HUES6 (cell line): Measurements from ENCODE around the gene NT5C3A.
"Not testable (repeated sequence)": the region's sequence is repeated elsewhere in the genome, so short reads cannot be mapped to it uniquely, and the experiment has no call there.

Source experiments
- H3K27ac ChIP-seq: 2 replicates; pipeline ENCODE4 v1.7.0; 2013; ENCODE audit warnings: low read depth, mild to moderate bottlenecking, low read length, inconsistent platforms
- H3K27me3 ChIP-seq: 2 replicates; pipeline ENCODE4 v1.6.1; 2013; ENCODE audit warnings: low read length; ENCODE audit not compliant: control insufficient read depth, insufficient read depth
- H3K36me3 ChIP-seq: 2 replicates; pipeline ENCODE4 v1.6.1; 2013; ENCODE audit warnings: low read length; ENCODE audit not compliant: control insufficient read depth, insufficient read depth
- H3K4me1 ChIP-seq: 2 replicates; pipeline ENCODE4 v1.6.1; 2013; ENCODE audit warnings: low read length; ENCODE audit not compliant: control insufficient read depth, insufficient read depth
- H3K4me3 ChIP-seq: 2 replicates; pipeline ENCODE4 v1.5.1; 2013; ENCODE audit warnings: low read depth, low read length
- H3K9ac ChIP-seq: one replicate; pipeline ENCODE4 v1.6.1; 2013; ENCODE audit warnings: mild to moderate bottlenecking, low read length
- H3K9me3 ChIP-seq: 2 replicates; pipeline ENCODE4 v1.6.1; 2013; ENCODE audit warnings: low read depth, low read length; ENCODE audit not compliant: control insufficient read depth, insufficient read depth

Gene NT5C3A

GRCh38 chr7:33094745-33095275 lies 32.2 kb upstream of the NT5C3A start:
- H3K27me3 ChIP-seq, H3K27ac ChIP-seq, H3K4me1 ChIP-seq, H3K9me3 ChIP-seq, H3K9ac ChIP-seq, H3K4me3 ChIP-seq: not testable (repeated sequence)
- peaks cover 59% of the 10 kb centered on the region for H3K36me3 ChIP-seq

GRCh38 chr7:33093266-33093665 lies 30.7 kb upstream of the NT5C3A start:
- Histone ChIP-seq H3K36me3 (peaks cover 45% of the 10 kb centered on the region), H3K27ac (no peak overlapping the region), H3K27me3 (no peaks in the 10 kb centered on the region), H3K4me1 (no peaks in the 10 kb centered on the region), H3K9me3 (no peaks in the 10 kb centered on the region), H3K9ac (no peak overlapping the region), H3K4me3 (no peak overlapping the region)

DNA sequence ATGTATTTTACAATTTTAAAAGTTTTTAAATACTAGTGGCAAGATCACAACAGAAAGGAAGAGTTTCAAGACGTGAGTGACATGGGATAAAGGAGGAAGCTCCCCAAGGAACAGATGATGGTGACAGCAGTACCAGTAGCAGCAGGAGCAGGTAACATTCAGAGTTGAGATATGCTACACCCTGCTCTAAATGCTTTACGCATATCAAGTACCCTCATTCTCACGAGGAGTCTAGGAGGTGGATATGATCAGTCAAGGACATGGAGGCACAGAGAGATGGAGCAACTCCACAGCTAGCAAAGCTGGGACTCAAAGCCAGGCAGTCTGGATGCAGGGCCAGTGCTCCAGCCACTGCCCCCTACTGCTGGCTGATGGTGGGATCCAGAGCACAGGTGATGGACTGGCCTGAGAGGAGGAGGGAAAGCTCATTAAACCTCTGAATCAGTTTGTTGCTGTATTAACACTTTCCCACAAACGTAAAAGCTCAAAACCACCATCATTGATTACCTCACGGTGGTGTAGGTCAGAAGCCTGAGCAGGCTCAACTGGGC lies 29.1 kb upstream of the NT5C3A start:
- no peaks in the 10 kb centered on the region for H3K9me3 ChIP-seq
- H3K36me3 ChIP-seq: peaks cover 32% of the 10 kb centered on the region
- H3K4me1 ChIP-seq: no peaks in the 10 kb centered on the region
- no peak overlapping the region for H3K9ac ChIP-seq
- H3K4me3 ChIP-seq: no peak overlapping the region
- H3K27ac ChIP-seq: no peak overlapping the region
- H3K27me3 ChIP-seq: no peaks in the 10 kb centered on the region

GRCh38 chr7:33091111-33091531 lies 28.5 kb upstream of the NT5C3A start:
- no peaks in the 10 kb centered on the region for H3K9me3 ChIP-seq
- H3K4me3 ChIP-seq: no peak overlapping the region
- peaks cover 26% of the 10 kb centered on the region for H3K36me3 ChIP-seq
- H3K27me3 ChIP-seq: no peaks in the 10 kb centered on the region
- no peaks in the 10 kb centered on the region for H3K4me1 ChIP-seq
- H3K9ac ChIP-seq: no peak overlapping the region
- no peak overlapping the region for H3K27ac ChIP-seq

- Histone ChIP-seq H3K27me3 (no peaks in the 10 kb centered on the region), H3K36me3 (peaks cover 9% of the 10 kb centered on the region), H3K4me1 (no peaks in the 10 kb centered on the region), H3K27ac (no peak overlapping the region), H3K9ac (no peak overlapping the region), H3K4me3 (no peak overlapping the region), H3K9me3 (no peaks in the 10 kb centered on the region)
These were observed 26.6 kb upstream of the NT5C3A start for GRCh38 chr7:33089142-33089541.

DNA sequence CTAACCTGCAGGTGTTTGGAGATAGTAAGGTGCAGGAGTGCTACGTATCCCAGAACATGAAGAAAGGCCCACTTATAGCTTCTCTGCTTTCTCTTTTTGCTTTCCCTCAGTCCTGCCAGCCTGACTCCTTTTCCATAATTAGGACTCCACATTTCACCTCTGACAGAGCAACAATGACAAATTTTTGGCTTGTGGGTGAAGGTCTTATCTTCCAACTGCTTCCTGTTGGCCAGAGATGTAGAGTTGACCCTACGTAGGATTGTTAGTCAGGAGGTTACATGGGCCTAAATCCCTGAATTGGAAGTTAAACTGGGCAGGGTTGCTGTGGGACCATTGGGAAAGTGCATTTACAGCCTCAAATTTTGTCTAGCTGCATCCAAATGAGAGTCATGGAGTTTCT lies 25.3 kb upstream of the NT5C3A start:
- Histone ChIP-seq H3K27ac (no peak overlapping the region), H3K9me3 (no peaks in the 10 kb centered on the region), H3K36me3 (no peaks in the 10 kb centered on the region), H3K4me1 (no peaks in the 10 kb centered on the region), H3K4me3 (no peak overlapping the region), H3K9ac (no peak overlapping the region), H3K27me3 (no peaks in the 10 kb centered on the region)

GRCh38 chr7:33087356-33087755 lies 24.8 kb upstream of the NT5C3A start:
- Histone ChIP-seq H3K9me3 (no peaks in the 10 kb centered on the region), H3K36me3 (no peaks in the 10 kb centered on the region), H3K9ac (no peak overlapping the region), H3K4me1 (no peaks in the 10 kb centered on the region), H3K27ac (no peak overlapping the region), H3K27me3 (no peaks in the 10 kb centered on the region), H3K4me3 (no peak overlapping the region)

GRCh38 chr7:33079763-33080690 lies 17.5 kb upstream of the NT5C3A start:
- Histone ChIP-seq H3K9ac (no peak overlapping the region), H3K4me1 (peaks cover 21% of the 10 kb centered on the region), H3K4me3 (no peak overlapping the region), H3K27me3 (no peaks in the 10 kb centered on the region; the same call in 1 of the 2 replicates), H3K36me3 (no peaks in the 10 kb centered on the region), H3K27ac (no peak overlapping the region), H3K9me3 (no peaks in the 10 kb centered on the region)

GRCh38 chr7:33079096-33079495 lies 16.5 kb upstream of the NT5C3A start:
- Histone ChIP-seq H3K4me3 (no peak overlapping the region), H3K4me1 (peaks cover 21% of the 10 kb centered on the region), H3K27ac (no peak overlapping the region), H3K9me3 (no peaks in the 10 kb centered on the region), H3K9ac (no peak overlapping the region), H3K27me3 (no peaks in the 10 kb centered on the region; the same call in 1 of the 2 replicates), H3K36me3 (no peaks in the 10 kb centered on the region)

DNA sequence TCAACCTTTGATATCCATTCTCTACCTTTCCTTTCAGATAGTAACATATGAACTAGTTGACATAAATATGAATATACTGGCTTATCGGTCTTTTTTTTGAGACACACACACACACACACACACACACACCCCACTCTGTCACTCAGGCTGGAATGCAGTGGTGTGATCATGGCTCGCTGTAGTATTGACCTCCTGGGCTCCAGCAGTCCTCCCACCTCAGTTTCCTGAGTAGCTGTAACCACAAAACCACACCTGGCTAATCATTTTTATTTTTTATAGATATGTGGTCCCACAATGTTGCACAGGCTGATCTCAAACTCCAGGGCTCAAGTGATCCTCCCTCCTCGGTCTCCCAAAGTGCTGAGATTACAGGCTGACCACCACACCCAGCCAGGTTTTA lies 14.2 kb upstream of the NT5C3A start:
- Histone ChIP-seq H3K9ac (no peak overlapping the region), H3K27me3 (no peaks in the 10 kb centered on the region; the same call in 1 of the 2 replicates), H3K27ac (no peak overlapping the region), H3K36me3 (no peaks in the 10 kb centered on the region), H3K4me3 (no peak overlapping the region), H3K4me1 (peaks cover 21% of the 10 kb centered on the region), H3K9me3 (0 out of 2 replicates have a peak, but pooled peaks cover under 1% of the 10 kb centered on the region)
